Naive thymus-derived CD4-positive, alpha-beta T cell (primary cell): ENCODE data around the gene OPA3. TPM values are rescaled to one million over a fixed set of nuclear protein-coding genes. Genes with fewer than 3 reads are reported as not detected.

ENCODE experiments used
- ATAC-seq: fragments of 150-1000 bp; cut with Tn5 transposase; 2 replicates; pipeline ENCODE4 v1.10.0; 2021; ENCODE audit warnings: mild to moderate bottlenecking, moderate library complexity
- CTCF ChIA-PET: fragments of 350-600 bp; sonication (Branson Sonifier 250); formaldehyde crosslinking; loops from one replicate; lab custom pipeline; 2021; ENCODE audit warnings: antibody characterized with exemption; lab: Charles Lee
- POLR2A ChIA-PET: fragments of 350-600 bp; sonication (Branson Sonifier 250); formaldehyde crosslinking; loops from one replicate; lab custom pipeline; 2021; ENCODE audit warnings: antibody characterized with exemption, inconsistent platforms; lab: Charles Lee
- DNase-seq, 9 donors: peaks; one replicate each; pipeline versions ENCODE4 v3.0.0 to v3.0.0-alpha.2; 2020 to 2022; ENCODE audit warnings: mixed read lengths in 1 of 9
- H3K27ac ChIP-seq: one replicate; pipeline ENCODE4 v1.7.0; 2013; ENCODE audit warnings: mild to moderate bottlenecking, low read depth, low read length, moderate library complexity
- H3K27me3 ChIP-seq, 2 donors: one replicate each; pipeline ENCODE4 v1.7.0; 2013; ENCODE audit warnings: low read length in 2 of 2, mild to moderate bottlenecking in 2 of 2, moderate library complexity in 2 of 2; ENCODE audit not compliant: control insufficient read depth in 2 of 2, insufficient read depth in 2 of 2
- H3K36me3 ChIP-seq, 3 experiments: 1 replicate in 2 of 3; 2 replicates in 1 of 3; pipeline ENCODE4 v1.7.0; 2013; ENCODE audit warnings: low read length in 3 of 3, mild to moderate bottlenecking in 3 of 3, moderate library complexity in 1 of 3; ENCODE audit not compliant: insufficient read depth in 3 of 3, control insufficient read depth in 2 of 3
- H3K4me1 ChIP-seq, 2 donors: one replicate each; pipeline ENCODE4 v1.7.0; 2013; ENCODE audit warnings: low read length in 2 of 2, mild to moderate bottlenecking in 2 of 2, moderate library complexity in 1 of 2; ENCODE audit not compliant: control insufficient read depth in 2 of 2, insufficient read depth in 2 of 2
- H3K4me3 ChIP-seq: 2 replicates; pipeline ENCODE4 v1.7.0; 2013; ENCODE audit warnings: mild to moderate bottlenecking, low read length
- H3K9me3 ChIP-seq, 3 experiments: 1 replicate in 2 of 3; 2 replicates in 1 of 3; pipeline ENCODE4 v1.7.0; 2013; ENCODE audit warnings: low read length in 3 of 3; ENCODE audit not compliant: control insufficient read depth in 2 of 3
- H3K27ac Mint-ChIP-seq, 9 donors: one replicate each; pipeline ENCODE4 v1.8.0; 2020 to 2022; ENCODE audit warnings: mixed read lengths in 9 of 9, mild to moderate bottlenecking in 8 of 9, moderate library complexity in 5 of 9, inconsistent platforms in 2 of 9
- H3K27me3 Mint-ChIP-seq, 5 donors: one replicate each; pipeline ENCODE4 v1.8.0; 2021 to 2022; ENCODE audit warnings: mixed read lengths in 5 of 5, mild to moderate bottlenecking in 1 of 5
- H3K36me3 Mint-ChIP-seq, 5 donors: one replicate each; pipeline ENCODE4 v1.8.0; 2020 to 2022; ENCODE audit warnings: mixed read lengths in 5 of 5, mild to moderate bottlenecking in 3 of 5, inconsistent platforms in 1 of 5
- H3K4me1 Mint-ChIP-seq, 7 donors: one replicate each; pipeline ENCODE4 v1.8.0; 2020 to 2022; ENCODE audit warnings: mixed read lengths in 7 of 7, mild to moderate bottlenecking in 3 of 7, inconsistent platforms in 1 of 7
- H3K4me3 Mint-ChIP-seq, 10 donors: one replicate each; pipeline ENCODE4 v1.8.0; 2020 to 2022; ENCODE audit warnings: mild to moderate bottlenecking in 10 of 10, mixed read lengths in 10 of 10, moderate library complexity in 6 of 10, inconsistent platforms in 2 of 10
- H3K9me3 Mint-ChIP-seq, 11 donors: one replicate each; pipeline ENCODE4 v1.8.0; 2020 to 2022; ENCODE audit warnings: mixed read lengths in 11 of 11, mild to moderate bottlenecking in 4 of 11, inconsistent platforms in 1 of 11, moderate library complexity in 1 of 11
- intact Hi-C, 2 donors: fragments of 100-400 bp; cut with micrococcal nuclease; formaldehyde crosslinking; loops; one replicate each; pipeline ENCODE4 v1.15.1; 2023
- polyA plus RNA-seq, 2 donors: library from polyadenylated mRNA; unstranded; fragments of 300-500 nt; fragmentation: Illumina TruSeq; gene quantifications; one replicate each; pipeline ENCODE4 v1.2.3, GENCODE V29; 2021
- total RNA-seq, 6 experiments: library from RNA in 5 of 6; stranded (reverse) in 5 of 6; gene quantifications; 1 replicate in 5 of 6; 2 replicates in 1 of 6; pipeline ENCODE4 v1.2.3 and lab custom pipeline; 2021 to 2026

The OPA3 gene
- total and polyA plus RNA-seq, 7 experiments from 2014 or later: 7.8 to 26.1 (median 9.1) TPM

DNA sequence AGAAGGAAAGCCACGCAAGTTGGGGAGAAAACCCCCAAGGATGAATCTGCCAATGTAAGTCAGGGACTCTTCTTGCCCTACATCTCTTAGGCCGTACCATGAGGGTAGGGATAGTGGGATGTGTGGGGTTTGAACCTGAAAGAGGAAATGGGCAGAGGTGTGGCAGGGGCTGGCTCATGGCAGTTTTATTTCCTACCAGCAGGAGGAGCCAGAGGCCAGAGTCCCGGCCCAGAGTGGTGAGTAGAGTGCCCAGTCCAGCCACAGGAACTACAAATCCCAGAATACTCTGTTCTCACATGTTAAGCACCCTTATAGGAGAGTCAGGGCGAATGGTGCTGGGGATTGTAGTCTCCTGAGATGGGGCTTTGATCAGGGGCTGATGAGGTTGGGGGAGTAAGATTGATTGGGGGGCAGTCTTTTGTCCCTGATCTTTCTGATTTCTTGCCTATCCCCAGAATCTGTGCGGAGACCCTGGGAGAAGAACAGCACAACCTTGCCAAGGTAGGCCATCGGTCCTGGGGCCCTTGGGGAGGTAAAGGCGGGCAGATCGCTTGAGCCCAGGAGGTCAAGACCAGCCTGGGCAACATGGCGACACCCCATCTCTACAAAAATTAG, 60.9 kb downstream of the OPA3 start:
- no peak overlapping the region for H3K4me3 ChIP-seq
- H3K9me3 ChIP-seq: no peaks in the 10 kb centered on the region
- H3K27ac ChIP-seq: no peak overlapping the region
- ChIA-PET POLR2A (interaction anchor here (0.7 kb wide), 1 partner anchor 35 kb away, joined by 3 read pairs; no protein-coding TSS in a partner anchor), CTCF (interaction anchor here (0.9 to 1.6 kb wide), 2 partner anchors 83 to 118 kb away, joined by 7 to 11 read pairs; no protein-coding TSS in a partner anchor)
- Mint-ChIP-seq H3K9me3 (no peaks in the 10 kb centered on the region), H3K36me3 (peaks cover 0 to 18% (median 7%) of the 10 kb centered on the region in 5 donors), H3K27me3 (no peaks in the 10 kb centered on the region), H3K4me1 (peaks cover 11 to 24% (median 17%) of the 10 kb centered on the region in 7 donors), H3K4me3 (no peak overlapping the region), H3K27ac (peak overlapping the region in 8 of 9 donors; percentile 26 to 88 (median 65))
- peak; percentile 100 for ATAC-seq
- peaks cover 8 to 60% (median 17%) of the 10 kb centered on the region in 3 experiments for H3K36me3 ChIP-seq
- H3K4me1 ChIP-seq: no peaks in the 10 kb centered on the region
- H3K27me3 ChIP-seq: no peaks in the 10 kb centered on the region
- intact Hi-C loops: loop anchor here (1.0 kb wide), 12 partner anchors 16 to 170 kb away; partner anchors contain the start of genes OPA3 (in 1 of the 2), PPM1N (in 1 of the 2), QPCTL (in 1 of the 2) and VASP (in 1 of the 2)
- DNase-seq: peak; percentile 54 to 85 (median 83)

- Histone ChIP-seq H3K4me1 (no peaks in the 10 kb centered on the region), H3K27ac (no peak overlapping the region), H3K36me3 (peaks cover 11 to 74% (median 17%) of the 10 kb centered on the region in 3 experiments), H3K9me3 (no peaks in the 10 kb centered on the region), H3K4me3 (no peak overlapping the region), H3K27me3 (no peaks in the 10 kb centered on the region)
- Mint-ChIP-seq H3K9me3 (no peaks in the 10 kb centered on the region), H3K27me3 (no peaks in the 10 kb centered on the region), H3K4me3 (no peak overlapping the region), H3K27ac (peak overlapping the region in 1 of 9 donors; percentile 17), H3K36me3 (peaks cover 0 to 19% (median 8%) of the 10 kb centered on the region in 5 donors), H3K4me1 (peaks cover 3 to 24% (median 9%) of the 10 kb centered on the region in 7 donors)
- ATAC-seq (no peak), DNase-seq (no peak)
- intact Hi-C loops: no loop called here
- CTCF ChIA-PET: interaction anchor here (1.1 kb wide), 1 partner anchor 120 kb away, joined by 6 read pairs; no protein-coding TSS in a partner anchor
- POLR2A ChIA-PET: no interaction called here
Measured at GRCh38 chr19:45522010-45522941, 62.3 kb downstream of the OPA3 start.

DNA sequence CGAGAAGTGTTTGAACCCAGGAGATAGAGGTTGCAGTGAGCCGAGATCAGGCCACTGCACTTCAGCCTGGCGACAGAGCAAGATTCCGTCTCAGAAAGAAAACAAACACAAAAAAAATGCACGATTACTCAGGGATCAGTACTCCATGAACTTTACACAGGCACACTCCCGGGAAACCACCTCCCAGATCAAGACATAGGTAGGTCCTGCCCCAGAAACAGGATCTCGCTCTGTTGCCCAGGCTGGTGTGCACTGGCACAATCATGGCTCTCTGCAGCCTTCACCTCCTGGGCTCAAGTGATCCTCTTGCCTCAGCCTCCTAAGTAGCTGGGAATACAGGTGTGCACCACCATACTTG, 66.2 kb downstream of the OPA3 start:
- Mint-ChIP-seq H3K27ac (no peak overlapping the region), H3K27me3 (no peaks in the 10 kb centered on the region), H3K36me3 (peaks cover 0 to 23% (median 5%) of the 10 kb centered on the region in 5 donors), H3K4me1 (peaks cover 14 to 40% (median 33%) of the 10 kb centered on the region in 7 donors), H3K4me3 (no peak overlapping the region), H3K9me3 (no peaks in the 10 kb centered on the region)
- Histone ChIP-seq H3K27me3 (no peaks in the 10 kb centered on the region), H3K27ac (no peak overlapping the region), H3K9me3 (no peaks in the 10 kb centered on the region), H3K4me3 (no peak overlapping the region), H3K4me1 (peaks cover 24 to 28% of the 10 kb centered on the region in 2 donors), H3K36me3 (peaks cover 0 to 52% (median 6%) of the 10 kb centered on the region in 3 experiments)
- intact Hi-C loops: no loop called here
- ATAC-seq: no peak
- CTCF ChIA-PET: interaction anchor here (0.7 kb wide), 1 partner anchor 44 kb away, joined by 3 read pairs; no protein-coding TSS in a partner anchor
- POLR2A ChIA-PET: no interaction called here
- DNase-seq: no peak

DNA sequence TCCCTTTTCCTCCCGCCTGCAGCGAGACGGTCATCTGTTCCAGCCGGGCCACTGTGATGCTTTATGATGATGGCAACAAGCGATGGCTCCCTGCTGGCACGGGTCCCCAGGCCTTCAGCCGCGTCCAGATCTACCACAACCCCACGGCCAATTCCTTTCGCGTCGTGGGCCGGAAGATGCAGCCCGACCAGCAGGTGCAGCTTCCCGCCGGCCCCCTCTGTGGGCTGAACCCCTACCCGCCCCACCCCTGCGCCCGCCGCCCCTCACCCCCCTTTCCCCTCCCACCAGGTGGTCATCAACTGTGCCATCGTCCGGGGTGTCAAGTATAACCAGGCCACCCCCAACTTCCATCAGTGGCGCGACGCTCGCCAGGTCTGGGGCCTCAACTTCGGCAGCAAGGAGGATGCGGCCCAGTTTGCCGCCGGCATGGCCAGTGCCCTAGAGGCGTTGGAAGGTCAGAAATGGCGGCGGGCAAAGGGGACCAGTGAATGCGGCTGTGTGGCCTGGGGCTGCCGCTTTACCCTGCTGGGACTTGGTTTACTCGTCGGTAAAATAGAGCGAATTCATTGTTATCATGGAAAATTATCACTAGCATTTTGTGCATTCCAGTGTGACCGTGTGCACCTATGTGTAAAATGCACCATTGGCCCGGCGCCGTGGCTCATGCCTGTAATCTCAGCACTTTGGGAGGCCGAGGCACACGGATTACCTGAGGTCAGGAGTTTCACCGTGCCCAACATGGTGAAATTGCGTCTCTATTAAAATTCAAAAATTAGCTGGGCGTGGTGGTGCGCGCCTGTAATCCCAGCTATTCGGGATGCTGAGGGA, 66.7 kb downstream of the OPA3 start:
- Mint-ChIP-seq H3K27me3 (no peaks in the 10 kb centered on the region), H3K36me3 (peaks cover 0 to 23% (median 4%) of the 10 kb centered on the region in 5 donors), H3K27ac (peak overlapping the region in 5 of 9 donors; percentile 25 to 86 (median 70)), H3K4me3 (peak overlapping the region in 1 of 10 donors; percentile 20), H3K9me3 (no peaks in the 10 kb centered on the region), H3K4me1 (peaks cover 18 to 43% (median 36%) of the 10 kb centered on the region in 7 donors)
- H3K36me3 ChIP-seq: peaks cover 0 to 50% (median 6%) of the 10 kb centered on the region in 3 experiments
- no peaks in the 10 kb centered on the region for H3K27me3 ChIP-seq
- no peak overlapping the region for H3K27ac ChIP-seq
- CTCF ChIA-PET: no interaction called here
- ATAC-seq (no peak), DNase-seq (no peak)
- POLR2A ChIA-PET: no interaction called here
- no peaks in the 10 kb centered on the region for H3K9me3 ChIP-seq
- peaks cover 24 to 29% of the 10 kb centered on the region in 2 donors for H3K4me1 ChIP-seq
- intact Hi-C loops: no loop called here
- H3K4me3 ChIP-seq: no peak overlapping the region

DNA sequence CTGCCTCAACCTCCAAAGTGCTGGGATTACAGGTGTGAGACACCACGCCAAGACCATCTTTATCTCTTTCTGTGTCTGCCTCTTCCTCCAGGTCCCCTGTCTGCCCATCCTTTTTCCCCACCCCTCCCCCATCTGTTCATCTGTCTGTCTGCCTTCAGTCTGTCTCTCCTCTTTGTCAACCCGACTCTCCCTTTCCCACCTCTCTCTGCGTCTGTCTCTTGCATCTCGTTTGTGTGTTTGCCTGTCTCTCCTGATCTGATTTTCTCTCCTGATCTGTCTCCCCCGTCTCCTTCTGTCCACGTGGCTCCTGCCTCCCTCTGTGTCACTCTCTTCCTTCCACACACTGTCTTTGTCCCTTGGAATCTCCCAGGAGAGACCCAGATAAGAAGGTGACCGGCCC, 67.4 kb downstream of the OPA3 start:
- Histone ChIP-seq H3K36me3 (peaks cover 0 to 45% (median 6%) of the 10 kb centered on the region in 3 experiments), H3K27ac (no peak overlapping the region), H3K4me3 (no peak overlapping the region), H3K9me3 (no peaks in the 10 kb centered on the region), H3K4me1 (peaks cover 24 to 31% of the 10 kb centered on the region in 2 donors), H3K27me3 (no peaks in the 10 kb centered on the region)
- intact Hi-C loops: no loop called here
- Mint-ChIP-seq H3K9me3 (no peaks in the 10 kb centered on the region), H3K36me3 (peaks cover 0 to 23% (median 4%) of the 10 kb centered on the region in 5 donors), H3K27me3 (no peaks in the 10 kb centered on the region), H3K4me1 (peaks cover 21 to 46% (median 40%) of the 10 kb centered on the region in 7 donors), H3K27ac (peak overlapping the region in 6 of 9 donors; percentile 25 to 89 (median 84)), H3K4me3 (peak overlapping the region in 2 of 10 donors; percentile 20 to 24)
- CTCF ChIA-PET: interaction anchor here (1.1 kb wide), 1 partner anchor 78 kb away, joined by 3 read pairs; no protein-coding TSS in a partner anchor
- ATAC-seq (no peak), DNase-seq (no peak)
- POLR2A ChIA-PET: interaction anchor here (1.0 kb wide), 1 partner anchor 10 kb away, joined by 4 read pairs; the partner anchor contains the start of gene VASP
